Loucy (cell line): ENCODE measurements around the gene IMPACT.

Experiments
- H2AFZ ChIP-seq: fragments of 200-600 bp; sonication (generic); 2 replicates; pipeline ENCODE4 v1.6.0; 2016; ENCODE audit warnings: antibody characterized with exemption, mild to moderate bottlenecking, low read length, moderate library complexity
- H3F3A ChIP-seq: fragments of 200-600 bp; 2 replicates; pipeline ENCODE4 v1.6.0; 2016; ENCODE audit warnings: antibody characterized with exemption, low read depth, mild to moderate bottlenecking
- H3K27me3 ChIP-seq: fragments of 200-600 bp; sonication (generic); 2 replicates; pipeline ENCODE4 v1.6.1; 2014; ENCODE audit warnings: low read length, mild to moderate bottlenecking; ENCODE audit not compliant: insufficient read depth, poor library complexity, severe bottlenecking
- H3K36me3 ChIP-seq: fragments of 200-600 bp; sonication (generic); 2 replicates; pipeline ENCODE4 v1.6.1; 2016; ENCODE audit warnings: low read length; ENCODE audit not compliant: insufficient read depth
- H3K4me1 ChIP-seq: fragments of 200-600 bp; sonication (generic); 2 replicates; pipeline ENCODE4 v1.5.1; 2014; ENCODE audit warnings: low read length, mild to moderate bottlenecking; ENCODE audit not compliant: insufficient read depth, poor library complexity, severe bottlenecking
- H3K4me2 ChIP-seq: fragments of 200-600 bp; sonication (generic); 2 replicates; pipeline ENCODE4 v1.6.0; 2014; ENCODE audit warnings: antibody characterized with exemption, low read length, low read depth, mild to moderate bottlenecking; ENCODE audit not compliant: poor library complexity, severe bottlenecking
- H3K4me3 ChIP-seq: fragments of 200-600 bp; sonication (generic); 2 replicates; pipeline ENCODE4 v1.5.1; 2014; ENCODE audit warnings: low read length, mild to moderate bottlenecking, mixed read lengths; ENCODE audit not compliant: poor library complexity, severe bottlenecking
- H3K79me2 ChIP-seq: fragments of 200-600 bp; sonication (generic); 2 replicates; pipeline ENCODE4 v1.6.1; 2014; ENCODE audit warnings: low read length; ENCODE audit not compliant: insufficient read depth
- H3K9ac ChIP-seq: fragments of 200-600 bp; sonication (generic); 2 replicates; pipeline ENCODE4 v1.6.0; 2014; ENCODE audit warnings: mild to moderate bottlenecking, low read depth, low read length, moderate library complexity; ENCODE audit not compliant: poor library complexity, severe bottlenecking
- H3K9me2 ChIP-seq: fragments of 200-600 bp; sonication (generic); replicated peaks from 2 replicates; pipeline ENCODE4 v1.6.1; 2016; ENCODE audit warnings: low read depth, low read length, mixed read lengths
- H3K9me3 ChIP-seq: fragments of 200-600 bp; sonication (generic); 2 replicates; pipeline ENCODE4 v1.6.1; 2014; ENCODE audit warnings: mild to moderate bottlenecking, antibody characterized with exemption, low read length, low read depth; ENCODE audit not compliant: insufficient read depth
- H4K20me1 ChIP-seq: fragments of 200-600 bp; sonication (generic); 2 replicates; pipeline ENCODE4 v1.6.0; 2014; ENCODE audit warnings: antibody characterized with exemption, low read length, mild to moderate bottlenecking; ENCODE audit not compliant: insufficient read depth, poor library complexity, severe bottlenecking
- CTCF ChIP-seq: fragments of 200-600 bp; sonication (generic); conservative IDR thresholded peaks from 2 replicates; pipeline ENCODE4 v1.5.1; 2014; ENCODE audit warnings: mild to moderate bottlenecking, antibody characterized with exemption, low read length
- EZH2phosphoT487 ChIP-seq: fragments of 200-600 bp; IDR thresholded peaks from 2 replicates; pipeline ENCODE4 v1.6.1; 2018; ENCODE audit warnings: antibody characterized with exemption, mild to moderate bottlenecking, moderate library complexity, borderline replicate concordance

The IMPACT gene

GRCh38 chr18:24459772-24460171, 33.3 kb downstream of the IMPACT start:
- no peak for TF ChIP-seq EZH2phosphoT487
- no peak for TF ChIP-seq CTCF
- no peak overlapping the region for H2AFZ ChIP-seq
- H3K4me1 ChIP-seq: peaks cover 34% of the 10 kb centered on the region
- H3F3A ChIP-seq: no peaks in the 10 kb centered on the region
- H3K9me3 ChIP-seq: peaks cover 4% of the 10 kb centered on the region; the same call in 1 of the 2 replicates
- H3K27me3 ChIP-seq: no peaks in the 10 kb centered on the region
- H3K36me3 ChIP-seq: no peaks in the 10 kb centered on the region; the same call in 1 of the 2 replicates
- peak overlapping the region; percentile 68 for H3K4me2 ChIP-seq
- H4K20me1 ChIP-seq: no peaks in the 10 kb centered on the region
- H3K9ac ChIP-seq: peak overlapping the region; percentile 59
- H3K4me3 ChIP-seq: no peak overlapping the region
- H3K79me2 ChIP-seq: no peaks in the 10 kb centered on the region
- no peaks in the 10 kb centered on the region for H3K9me2 ChIP-seq

GRCh38 chr18:24460388-24460787, 33.9 kb downstream of the IMPACT start, which contains the start of gene HRH4:
Gene HRH4, plus strand, starts transcription at chr18:24460637. Its CDS starts 92 bp downstream, at chr18:24460729.
- Histone ChIP-seq H3K4me1 (peaks cover 34% of the 10 kb centered on the region), H4K20me1 (no peaks in the 10 kb centered on the region), H3K4me3 (peak within 1 kb of the TSS; percentile 52), H3K4me2 (peak within 1 kb of the TSS; percentile 68), H3K9me2 (no peaks in the 10 kb centered on the region), H3F3A (no peaks in the 10 kb centered on the region), H3K9ac (peak within 1 kb of the TSS; percentile 59), H3K36me3 (no peaks in the 10 kb centered on the region; the same call in 1 of the 2 replicates), H3K27me3 (no peaks in the 10 kb centered on the region), H3K79me2 (no peaks in the 10 kb centered on the region), H3K9me3 (peaks cover 4% of the 10 kb centered on the region; the same call in 1 of the 2 replicates), H2AFZ (peak within 1 kb of the TSS; percentile 83)
- TF ChIP-seq CTCF (no peak), EZH2phosphoT487 (no peak)

GRCh38 chr18:24461996-24462395, 35.5 kb downstream of the IMPACT start:
- no peaks in the 10 kb centered on the region for H3F3A ChIP-seq
- peaks cover 4% of the 10 kb centered on the region; the same call in 1 of the 2 replicates for H3K9me3 ChIP-seq
- H3K27me3 ChIP-seq: no peaks in the 10 kb centered on the region
- H2AFZ ChIP-seq: peak overlapping the region; percentile 13; the same call in 1 of the 2 replicates
- no peak overlapping the region for H3K9ac ChIP-seq
- no peak overlapping the region for H3K4me3 ChIP-seq
- H3K4me2 ChIP-seq: peak overlapping the region; percentile 68
- H3K9me2 ChIP-seq: no peaks in the 10 kb centered on the region
- H4K20me1 ChIP-seq: no peaks in the 10 kb centered on the region
- no peaks in the 10 kb centered on the region for H3K79me2 ChIP-seq
- H3K4me1 ChIP-seq: peaks cover 34% of the 10 kb centered on the region
- TF ChIP-seq CTCF (no peak), EZH2phosphoT487 (no peak)
- no peaks in the 10 kb centered on the region; the same call in 1 of the 2 replicates for H3K36me3 ChIP-seq
